ENCODE measurements around the gene ABCB8.
"Not testable (repeated sequence)": the region's sequence is repeated elsewhere in the genome, so short reads cannot be mapped to it uniquely, and the experiment has no call there.

Gene ABCB8

GRCh38 chr7:151024435-151025056 is 3.7 kb upstream of the ABCB8 start, which contains the start of gene ATG9B:
Gene ATG9B (minus strand): TSS chr7:151024494. CDS start chr7:151024423, 71 bp downstream.
- DNase-seq (ENCODE audit: low read depth in 1 of 2, low spot score in 1 of 2), result no peak
- H3K4me3 ChIP-seq (replicated peaks; ENCODE audit: insufficient read depth, low read length), result no peak within 1 kb of the TSS

GRCh38 chr7:151025924-151026671 is 2.2 kb upstream of the ABCB8 start:
- Histone ChIP-seq H3K27ac (replicated peaks) (no peak overlapping the region), H3K27me3 (ENCODE audit: insufficient read depth, poor library complexity, severe bottlenecking) (no peaks in the 10 kb centered on the region), H3K4me3 (replicated peaks; ENCODE audit: insufficient read depth, low read length) (no peak overlapping the region)
- DNase-seq (ENCODE audit: low read depth in 1 of 2, low spot score in 1 of 2), result no peak
- TF ChIP-seq REST (IDR thresholded peaks at IDR 0.05; ENCODE audit: insufficient replicate concordance, low read depth) (no peak), GABPA (IDR thresholded peaks at IDR 0.05; ENCODE audit: low read depth) (no peak), SPI1 (IDR thresholded peaks at IDR 0.05; ENCODE audit: borderline replicate concordance, low read depth) (no peak), POLR2AphosphoS5 (IDR thresholded peaks at IDR 0.05; ENCODE audit: low read depth) (no peak)
- TF ChIP-seq, protein P1, sequence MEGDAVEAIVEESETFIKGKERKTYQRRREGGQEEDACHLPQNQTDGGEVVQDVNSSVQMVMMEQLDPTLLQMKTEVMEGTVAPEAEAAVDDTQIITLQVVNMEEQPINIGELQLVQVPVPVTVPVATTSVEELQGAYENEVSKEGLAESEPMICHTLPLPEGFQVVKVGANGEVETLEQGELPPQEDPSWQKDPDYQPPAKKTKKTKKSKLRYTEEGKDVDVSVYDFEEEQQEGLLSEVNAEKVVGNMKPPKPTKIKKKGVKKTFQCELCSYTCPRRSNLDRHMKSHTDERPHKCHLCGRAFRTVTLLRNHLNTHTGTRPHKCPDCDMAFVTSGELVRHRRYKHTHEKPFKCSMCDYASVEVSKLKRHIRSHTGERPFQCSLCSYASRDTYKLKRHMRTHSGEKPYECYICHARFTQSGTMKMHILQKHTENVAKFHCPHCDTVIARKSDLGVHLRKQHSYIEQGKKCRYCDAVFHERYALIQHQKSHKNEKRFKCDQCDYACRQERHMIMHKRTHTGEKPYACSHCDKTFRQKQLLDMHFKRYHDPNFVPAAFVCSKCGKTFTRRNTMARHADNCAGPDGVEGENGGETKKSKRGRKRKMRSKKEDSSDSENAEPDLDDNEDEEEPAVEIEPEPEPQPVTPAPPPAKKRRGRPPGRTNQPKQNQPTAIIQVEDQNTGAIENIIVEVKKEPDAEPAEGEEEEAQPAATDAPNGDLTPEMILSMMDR (IDR thresholded peaks at IDR 0.05; ENCODE audit: insufficient read depth, low read length), result no peak

More at GRCh38 chr7:151024435-151025056, 3.7 kb upstream of the ABCB8 start, which contains the start of gene ATG9B:
- Histone ChIP-seq H3K27ac (replicated peaks) (no peak within 1 kb of the TSS), H3K27me3 (ENCODE audit: insufficient read depth, poor library complexity, severe bottlenecking) (peaks cover 7% of the 10 kb centered on the region)
- TF ChIP-seq REST (IDR thresholded peaks at IDR 0.05; ENCODE audit: insufficient replicate concordance, low read depth) (no peak), POLR2AphosphoS5 (IDR thresholded peaks at IDR 0.05; ENCODE audit: low read depth) (no peak), GABPA (IDR thresholded peaks at IDR 0.05; ENCODE audit: low read depth) (no peak), SPI1 (IDR thresholded peaks at IDR 0.05; ENCODE audit: borderline replicate concordance, low read depth) (no peak)
- TF ChIP-seq, protein P1 (IDR thresholded peaks at IDR 0.05; ENCODE audit: insufficient read depth, low read length), result no peak

DNA sequence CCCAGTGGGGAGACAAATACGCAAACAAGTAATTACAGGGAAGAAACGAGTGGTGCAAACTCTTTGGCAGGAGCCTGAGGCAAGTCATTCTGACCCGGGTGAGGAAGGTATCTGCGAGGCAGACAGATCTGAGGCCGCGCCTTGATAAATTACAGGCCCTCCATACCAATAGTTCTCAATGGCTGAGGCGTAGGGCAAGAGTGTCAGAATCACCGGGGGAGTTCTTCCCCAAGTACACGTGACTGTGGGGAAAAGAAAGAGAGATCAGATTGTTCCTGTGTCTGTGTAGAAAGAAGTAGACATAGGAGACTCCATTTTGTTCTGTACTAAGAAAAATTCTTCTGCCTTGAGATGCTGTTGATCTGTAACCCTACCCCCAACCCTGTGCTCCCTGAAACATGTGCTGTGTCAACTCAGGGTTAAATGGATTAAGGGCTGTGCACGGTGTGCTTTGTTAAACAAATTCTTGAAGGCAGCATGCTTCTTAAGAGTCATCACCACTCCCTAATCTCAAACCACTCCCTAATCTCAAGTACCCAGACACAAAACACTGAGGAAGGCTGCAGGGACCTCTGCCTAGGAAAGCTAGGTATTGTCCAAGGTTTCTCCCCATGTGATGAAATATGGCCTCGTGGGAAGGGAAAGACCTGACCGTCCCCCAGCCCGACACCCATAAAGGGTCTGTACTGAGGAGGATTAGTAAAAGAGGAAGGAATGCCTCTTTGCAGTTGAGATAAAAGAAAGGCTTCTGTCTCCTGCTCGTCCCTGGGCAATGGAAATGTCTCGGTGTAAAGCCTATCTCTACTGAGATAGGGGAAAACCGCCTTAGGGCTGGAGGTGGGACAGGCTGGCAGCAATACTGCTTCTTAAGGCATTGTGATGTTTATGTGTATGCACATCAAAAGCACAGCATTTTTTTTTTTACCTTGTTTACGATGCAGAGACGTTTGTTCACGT is 1.2 kb upstream of the ABCB8 start:
- not testable (repeated sequence) for H3K27ac ChIP-seq (replicated peaks); H3K4me3 ChIP-seq (replicated peaks; ENCODE audit: insufficient read depth, low read length); H3K27me3 ChIP-seq (ENCODE audit: insufficient read depth, poor library complexity, severe bottlenecking); DNase-seq (ENCODE audit: low read depth in 1 of 2, low spot score in 1 of 2)

DNA sequence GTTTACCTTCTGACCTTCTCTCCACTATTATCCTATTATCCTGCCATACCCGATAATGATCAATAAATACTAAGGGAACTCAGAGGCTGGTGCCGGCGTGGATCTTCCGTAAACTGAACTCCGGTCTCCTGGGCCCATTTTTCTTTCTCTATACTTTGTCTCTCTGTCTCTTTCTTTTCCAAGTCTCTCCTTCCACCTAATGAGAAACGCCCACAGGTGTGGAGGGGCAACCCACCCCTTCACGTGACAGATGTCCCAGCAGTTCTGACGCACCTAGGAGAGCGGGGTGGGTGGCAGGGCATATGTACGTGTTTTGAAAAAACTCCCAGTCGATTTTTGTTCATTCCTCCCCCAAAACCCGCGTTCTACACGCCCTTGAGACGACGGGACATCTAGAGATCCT is 521 bp upstream of the ABCB8 start:
- not testable (repeated sequence) for DNase-seq (ENCODE audit: low read depth in 1 of 2, low spot score in 1 of 2); H3K27me3 ChIP-seq (ENCODE audit: insufficient read depth, poor library complexity, severe bottlenecking)
- Histone ChIP-seq H3K4me3 (replicated peaks; ENCODE audit: insufficient read depth, low read length) (peak overlapping the region; percentile 71), H3K27ac (replicated peaks) (peak overlapping the region; percentile 70)
